COLO829 (cell line): ENCODE data around the gene SLC22A5.
A peak's percentile ranks its signal among the peaks of the same experiment; 100 is the strongest.
"Not testable (repeated sequence)": the region's sequence is repeated elsewhere in the genome, so short reads cannot be mapped to it uniquely, and the experiment has no call there.

ENCODE experiments used
- DNase-seq: peaks from one replicate; pipeline ENCODE4 v3.0.0; 2012; ENCODE audit warnings: low spot score

The SLC22A5 gene

DNA sequence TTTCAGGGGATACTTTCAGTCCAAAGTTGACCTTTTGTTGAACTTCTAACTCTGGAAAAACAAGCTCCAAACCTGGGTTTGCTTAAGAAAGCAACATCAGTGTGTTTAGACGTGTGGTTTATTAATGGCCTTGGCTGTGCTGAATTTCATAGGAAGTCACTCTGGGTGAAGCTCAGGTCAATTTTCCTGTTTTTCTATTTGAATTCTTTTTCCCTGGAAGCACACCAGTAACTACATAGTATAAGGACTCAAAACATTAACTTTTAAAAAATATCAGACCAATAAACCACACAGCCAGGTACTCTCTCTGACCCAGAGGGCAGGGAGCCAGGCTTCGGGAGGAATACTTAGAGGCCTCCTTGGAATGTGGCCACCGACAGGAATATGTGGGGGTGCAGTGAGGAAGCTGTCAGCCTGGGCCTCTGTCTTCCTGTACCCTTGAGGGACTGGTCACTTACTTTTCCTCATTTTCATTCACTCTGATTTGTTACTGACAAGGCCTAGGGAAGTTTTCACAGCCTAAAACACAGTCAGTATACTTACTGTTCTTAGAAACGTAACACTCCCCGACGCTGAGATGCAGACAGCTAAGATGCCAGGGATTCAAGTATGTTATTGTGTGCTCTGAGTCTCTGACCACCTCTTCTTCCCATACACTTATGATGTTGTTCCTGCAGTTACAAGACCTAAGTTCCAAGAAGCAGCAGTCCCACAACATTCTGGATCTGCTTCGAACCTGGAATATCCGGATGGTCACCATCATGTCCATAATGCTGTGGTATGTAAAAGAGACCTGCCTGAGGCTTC, 18.9 kb downstream of the SLC22A5 start:
- DNase-seq, result no peak

DNA sequence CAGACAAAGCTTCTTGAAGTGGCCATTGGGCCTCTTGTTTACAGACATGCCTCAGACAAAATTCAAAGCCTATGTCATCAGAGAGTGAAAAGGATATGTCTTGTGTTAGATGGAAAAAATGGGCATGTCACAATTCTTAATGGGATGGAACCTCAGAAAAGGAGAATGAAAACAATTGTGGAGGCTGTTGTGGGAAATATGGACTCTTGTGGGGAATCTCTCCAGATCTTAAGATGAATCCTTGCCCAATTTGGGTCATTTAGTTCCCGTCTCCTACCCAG, 19.5 kb downstream of the SLC22A5 start:
- no peak for DNase-seq

DNA sequence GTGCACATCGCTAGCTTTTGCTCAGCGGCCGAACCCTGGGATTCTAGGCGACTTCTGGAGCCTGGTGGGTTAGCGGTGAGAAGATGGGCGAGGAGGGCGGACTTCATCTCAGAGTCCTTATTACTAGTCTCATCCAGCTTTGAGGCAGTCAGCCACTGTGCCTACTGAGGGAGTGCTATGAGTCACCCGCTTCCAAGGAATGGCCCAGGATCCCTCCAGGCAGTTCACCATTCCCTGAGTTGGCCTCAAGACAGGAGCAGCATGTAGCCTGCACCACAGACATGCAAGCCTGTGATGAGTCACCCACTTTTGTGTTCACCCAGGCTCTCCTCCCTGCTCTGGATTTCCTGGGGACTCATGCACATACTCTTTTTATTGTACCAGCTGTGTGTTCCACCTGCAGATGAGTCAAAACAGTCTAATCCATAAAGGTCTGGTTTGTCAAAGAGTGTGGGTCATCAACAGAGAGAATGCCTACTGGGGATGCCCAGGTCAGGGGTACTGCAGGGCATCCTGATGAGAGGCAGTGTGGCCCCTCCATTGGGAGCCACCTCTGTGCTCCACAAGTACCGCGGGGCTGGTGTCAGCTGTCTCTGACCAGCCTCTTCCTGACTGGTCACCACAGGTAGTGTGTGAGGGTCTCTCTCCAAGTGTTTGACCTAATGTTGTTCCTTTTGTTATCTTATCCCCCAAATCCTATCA, 20.2 kb downstream of the SLC22A5 start:
- DNase-seq, result peak; percentile 93

DNA sequence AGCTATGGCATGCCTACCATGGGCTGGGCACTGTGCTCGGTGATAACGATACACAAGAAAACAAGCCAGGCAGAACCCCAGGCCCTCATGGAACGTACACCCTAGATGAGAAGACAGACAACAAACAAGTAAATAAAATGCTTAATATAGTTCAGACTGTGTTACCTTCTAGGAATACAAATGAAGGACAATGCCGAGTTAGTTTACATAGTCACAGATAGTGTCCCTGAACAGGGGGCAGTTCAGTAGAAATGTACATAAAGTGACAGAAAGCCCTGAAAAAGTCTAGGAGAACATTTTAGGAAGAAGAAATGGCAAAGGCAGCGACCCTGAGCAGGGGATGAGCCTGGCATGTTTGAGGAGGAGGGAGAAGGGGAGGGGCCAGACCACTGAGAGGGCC, 21.7 kb downstream of the SLC22A5 start:
- no peak for DNase-seq

DNA sequence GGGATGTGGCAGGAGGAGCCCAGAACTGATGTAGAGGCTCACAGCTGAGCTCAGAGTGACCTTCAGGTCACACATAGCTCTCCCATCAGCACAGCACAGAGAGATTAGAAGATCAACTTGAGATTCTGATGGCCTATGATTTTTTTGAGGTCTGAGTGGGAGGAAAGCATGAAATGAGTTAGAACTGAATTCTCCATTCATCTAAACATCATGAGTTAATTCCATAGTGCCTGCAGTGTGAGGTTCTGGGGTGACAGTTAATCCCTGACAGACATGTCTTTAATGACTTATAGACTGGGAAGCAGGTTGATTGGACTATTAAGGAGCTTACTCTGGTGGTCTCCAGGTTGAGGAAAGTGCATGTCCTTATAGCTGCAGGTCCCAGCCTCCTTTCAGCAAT, 22.4 kb downstream of the SLC22A5 start:
- no peak for DNase-seq

DNA sequence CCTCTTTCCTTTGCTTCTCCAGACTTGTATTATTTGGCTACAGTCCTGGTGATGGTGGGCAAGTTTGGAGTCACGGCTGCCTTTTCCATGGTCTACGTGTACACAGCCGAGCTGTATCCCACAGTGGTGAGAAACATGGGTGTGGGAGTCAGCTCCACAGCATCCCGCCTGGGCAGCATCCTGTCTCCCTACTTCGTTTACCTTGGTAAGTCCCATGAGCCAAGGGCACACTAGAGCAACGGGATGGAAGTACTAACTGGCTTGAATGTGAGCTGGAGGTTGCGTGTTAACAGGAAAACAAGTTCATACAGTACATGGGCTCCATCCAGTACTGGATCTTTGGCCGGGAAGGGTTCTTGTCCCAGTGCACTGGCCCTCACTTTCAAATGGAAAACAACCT, 22.9 kb downstream of the SLC22A5 start:
- DNase-seq, result no peak

DNA sequence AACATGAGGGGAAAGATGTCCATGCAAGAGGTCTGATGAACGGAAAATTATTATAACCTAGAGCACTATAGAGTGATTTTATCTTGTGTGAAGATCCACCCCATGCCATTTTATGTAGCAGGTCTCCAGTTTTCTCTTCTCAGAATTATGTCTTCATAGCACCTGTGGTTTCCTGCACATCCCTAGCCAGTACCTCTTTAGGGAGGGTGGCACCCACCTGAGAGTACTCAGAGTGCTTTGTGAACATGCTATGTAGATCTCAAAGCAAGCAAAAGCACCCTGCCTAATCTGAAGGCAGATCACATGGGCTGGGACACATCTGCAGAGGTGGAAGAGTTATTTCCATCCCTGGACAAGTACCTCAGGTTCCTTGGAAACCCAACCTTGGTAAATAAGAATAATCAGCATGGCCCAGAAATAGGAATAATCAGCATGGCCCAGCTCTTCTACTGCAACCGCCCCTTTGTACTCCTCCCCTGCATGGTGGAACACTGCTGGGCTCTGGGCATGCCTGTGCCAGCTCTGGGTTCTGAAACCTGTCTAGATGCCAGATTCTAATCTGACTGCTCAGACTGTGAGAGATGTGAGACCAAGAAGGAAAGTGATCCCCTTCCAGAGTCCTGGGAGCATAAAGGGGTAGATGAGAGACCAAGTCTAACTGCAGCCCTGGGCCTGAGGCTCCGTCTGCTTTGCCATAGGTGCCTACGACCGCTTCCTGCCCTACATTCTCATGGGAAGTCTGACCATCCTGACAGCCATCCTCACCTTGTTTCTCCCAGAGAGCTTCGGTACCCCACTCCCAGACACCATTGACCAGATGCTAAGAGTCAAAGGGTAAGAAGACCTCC, 23.7 kb downstream of the SLC22A5 start:
- no peak for DNase-seq

DNA sequence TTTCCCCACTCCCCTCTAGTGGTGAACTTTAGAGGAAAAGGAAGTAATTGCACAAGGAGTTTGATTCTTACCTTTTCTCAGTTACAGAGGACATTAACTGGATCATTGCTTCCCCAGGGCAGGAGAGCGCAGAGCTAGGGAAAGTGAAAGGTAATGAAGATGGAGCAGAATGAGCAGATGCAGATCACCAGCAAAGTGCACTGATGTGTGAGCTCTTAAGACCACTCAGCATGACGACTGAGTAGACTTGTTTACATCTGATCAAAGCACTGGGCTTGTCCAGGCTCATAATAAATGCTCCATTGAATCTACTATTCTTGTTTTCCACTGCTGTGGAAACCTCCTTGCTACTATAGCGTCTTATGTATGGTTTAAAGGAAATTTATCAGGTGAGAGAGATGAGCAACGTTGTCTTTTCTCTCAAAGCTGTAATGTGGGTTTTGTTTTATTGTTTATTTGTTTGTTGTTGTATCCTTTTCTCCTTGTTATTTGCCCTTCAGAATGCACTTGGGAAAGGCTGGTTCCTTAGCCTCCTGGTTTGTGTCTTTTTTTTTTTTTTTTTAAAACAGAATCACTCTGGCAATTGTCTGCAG, 25.3 kb downstream of the SLC22A5 start:
- DNase-seq, result no peak

DNA sequence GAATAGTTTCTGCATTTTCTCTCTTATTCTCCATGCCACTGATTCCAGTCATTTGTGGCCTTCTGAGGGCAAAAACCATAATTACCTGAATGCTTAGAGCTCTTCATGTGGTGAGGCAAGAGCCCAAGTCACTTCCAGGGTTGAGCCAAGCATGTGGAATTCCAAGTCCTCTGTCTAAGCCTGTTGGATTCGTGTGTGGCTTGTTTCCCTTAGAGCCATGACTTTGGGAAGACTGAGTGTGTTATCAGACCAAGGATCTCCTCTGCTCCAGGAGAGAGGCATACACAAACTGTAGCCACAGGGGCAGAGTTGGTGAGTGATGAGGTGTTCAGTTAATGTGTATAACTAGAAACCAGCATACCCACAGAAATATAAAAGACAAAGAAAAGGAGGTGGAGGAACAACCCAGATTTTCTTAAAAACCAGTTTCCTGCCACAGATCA, 27.1 kb downstream of the SLC22A5 start:
- DNase-seq, result no peak

DNA sequence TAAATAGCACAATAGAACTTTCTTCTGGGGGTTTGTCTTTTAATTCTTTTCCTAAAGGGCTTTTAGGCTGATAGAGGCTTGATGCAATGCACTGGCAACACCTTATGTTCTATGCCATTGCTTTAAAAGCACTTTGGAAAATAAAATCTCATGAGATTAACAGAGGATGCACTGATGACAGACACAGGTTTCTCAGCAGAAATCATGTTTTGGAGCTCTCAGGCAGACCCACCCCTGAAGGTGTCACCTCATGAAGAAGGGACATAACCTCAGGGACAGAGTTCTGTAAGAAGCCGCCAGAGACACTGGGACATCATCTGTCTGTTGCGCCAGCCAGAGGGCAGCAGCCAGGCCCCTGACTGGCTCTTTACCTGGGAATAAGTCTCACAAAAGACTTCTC, 27.7 kb downstream of the SLC22A5 start:
- DNase-seq, result no peak

DNA sequence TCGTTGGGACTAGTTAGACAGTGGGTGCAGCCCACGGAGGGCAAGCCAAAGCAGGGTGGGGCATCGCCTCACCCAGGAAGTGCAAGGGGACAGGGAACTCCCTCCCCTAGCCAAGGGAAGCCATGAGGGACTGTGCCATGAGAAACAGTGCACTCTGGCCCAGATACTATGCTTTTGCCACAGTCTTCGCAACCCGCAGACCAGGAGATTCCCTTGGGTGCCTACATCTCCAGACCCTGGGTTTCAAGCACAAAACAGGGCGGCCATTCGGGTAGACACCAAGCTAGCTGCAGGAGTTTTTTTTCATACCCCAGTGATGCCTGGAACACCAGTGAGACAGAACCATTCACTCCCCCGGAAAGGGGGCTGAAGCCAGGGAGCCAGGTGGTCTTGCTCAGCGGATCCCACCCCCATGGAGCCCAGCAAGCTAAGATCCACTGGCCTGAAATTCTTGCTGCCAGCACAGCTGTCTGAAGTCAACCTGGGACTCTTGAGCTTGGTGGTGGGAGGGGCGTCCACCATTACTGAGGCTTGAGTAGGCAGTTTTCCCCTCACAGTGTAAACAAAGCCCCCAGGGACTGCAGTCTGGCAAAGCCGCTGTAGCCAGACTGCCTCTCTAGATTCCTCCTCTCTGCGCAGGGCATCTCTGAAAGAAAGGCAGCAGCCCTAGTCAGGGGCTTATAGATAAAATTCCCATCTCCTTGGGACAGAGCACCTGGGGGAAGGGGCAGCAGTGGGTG, 28.6 kb downstream of the SLC22A5 start:
- not testable (repeated sequence) for DNase-seq

DNA sequence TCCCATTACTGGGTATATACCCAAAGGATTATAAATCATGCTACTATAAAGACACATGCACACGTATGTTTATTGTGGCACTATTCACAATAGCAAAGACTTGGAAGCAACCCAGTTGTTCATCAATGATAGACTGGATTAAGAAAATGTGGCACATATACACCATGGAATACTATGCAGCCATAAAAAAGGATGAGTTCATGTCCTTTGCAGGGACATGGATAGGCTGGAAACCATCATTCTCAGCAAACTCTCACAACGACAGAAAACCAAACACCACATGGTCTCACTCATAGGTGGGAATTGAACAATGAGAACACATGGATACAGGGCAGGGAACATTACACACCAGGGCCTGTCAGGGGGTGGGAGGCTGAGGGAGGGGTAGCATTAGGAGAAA, 34.5 kb downstream of the SLC22A5 start:
- not testable (repeated sequence) for DNase-seq

DNA sequence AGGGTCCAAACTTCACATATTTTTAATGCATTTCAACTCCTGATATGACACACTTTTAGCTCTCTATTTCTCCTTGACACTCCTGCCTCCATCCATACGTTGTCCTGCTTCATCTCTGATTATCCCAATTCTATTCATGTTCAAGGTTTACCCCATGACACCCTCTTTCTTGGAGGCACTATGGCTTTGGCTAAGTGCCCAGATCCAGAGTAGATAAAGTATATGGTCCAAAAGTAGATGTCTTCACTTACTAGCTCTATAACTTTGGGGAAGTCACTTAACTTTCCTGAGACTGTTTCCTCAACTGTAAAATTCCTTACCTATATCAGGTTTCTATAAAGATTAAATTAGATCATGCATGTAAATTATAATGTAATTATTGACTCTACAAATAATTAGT, 36.1 kb downstream of the SLC22A5 start:
- no peak for DNase-seq

DNA sequence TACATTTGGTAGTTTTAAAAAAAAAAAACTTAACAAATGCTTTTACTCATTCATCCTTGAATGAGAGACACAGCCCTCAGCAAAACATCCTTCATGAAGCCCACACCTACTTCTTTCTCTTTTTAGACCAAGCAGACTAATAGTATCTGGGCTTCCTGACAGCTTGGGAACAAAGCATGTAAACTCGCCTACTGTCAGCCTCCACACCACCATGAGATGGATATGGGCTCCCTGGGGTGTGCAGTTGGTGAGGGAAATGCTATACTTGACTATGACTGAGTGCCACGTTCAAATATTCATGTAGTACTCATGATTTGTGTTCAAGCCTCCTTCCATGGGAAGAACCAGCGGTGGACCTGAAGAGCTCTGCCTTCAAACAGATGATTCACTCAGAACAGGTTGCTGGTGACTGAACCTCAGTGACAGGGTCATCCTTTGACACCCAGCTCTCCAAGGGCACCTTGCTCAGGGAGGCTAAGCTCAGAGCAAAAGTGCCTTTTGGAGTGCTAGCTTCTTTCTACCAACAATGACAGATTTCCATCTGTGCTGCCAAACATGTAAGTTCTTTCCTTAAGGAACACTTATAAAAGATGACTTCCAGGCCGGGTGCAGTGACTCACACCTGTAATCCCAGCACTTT, 36.8 kb downstream of the SLC22A5 start:
- no peak for DNase-seq

DNA sequence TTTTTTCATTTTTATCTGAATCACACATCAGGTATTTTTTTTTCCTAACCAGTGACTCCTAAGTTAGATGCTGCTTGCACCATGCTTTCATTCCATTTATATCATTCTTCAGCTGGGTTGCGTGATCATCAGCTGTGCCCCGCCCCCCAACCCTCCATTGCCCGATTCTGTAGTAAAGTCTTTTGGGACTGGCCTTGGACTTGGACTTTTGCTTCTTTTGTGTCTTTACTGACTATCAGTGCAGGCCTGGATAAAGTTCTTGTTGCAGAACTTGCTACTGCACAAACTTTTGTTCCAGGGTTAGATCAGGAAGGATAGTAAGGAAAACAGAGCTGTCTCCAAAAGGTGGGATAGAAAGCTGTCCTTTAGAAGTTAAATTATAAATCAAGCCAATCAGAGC, 38.5 kb downstream of the SLC22A5 start:
- DNase-seq, result no peak

DNA sequence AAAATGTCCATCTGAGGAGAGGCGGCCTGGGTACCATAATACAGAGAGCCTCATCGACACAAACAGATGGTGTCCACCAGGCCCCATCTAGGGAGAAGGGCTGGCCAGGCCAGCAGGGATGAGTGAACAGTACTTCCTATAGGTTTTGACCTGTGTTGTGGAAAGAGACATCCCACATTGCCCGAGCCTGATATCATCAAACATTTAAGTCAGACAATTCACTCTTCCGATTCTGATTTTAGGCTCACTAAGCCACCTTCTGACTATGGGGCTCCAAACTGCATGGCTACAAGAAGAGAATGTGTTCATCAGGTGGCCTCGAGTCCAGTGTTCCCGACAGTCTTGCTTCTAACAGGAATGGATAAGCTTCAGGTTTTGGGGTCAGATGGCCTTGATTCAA, 38.9 kb downstream of the SLC22A5 start:
- DNase-seq, result no peak

DNA sequence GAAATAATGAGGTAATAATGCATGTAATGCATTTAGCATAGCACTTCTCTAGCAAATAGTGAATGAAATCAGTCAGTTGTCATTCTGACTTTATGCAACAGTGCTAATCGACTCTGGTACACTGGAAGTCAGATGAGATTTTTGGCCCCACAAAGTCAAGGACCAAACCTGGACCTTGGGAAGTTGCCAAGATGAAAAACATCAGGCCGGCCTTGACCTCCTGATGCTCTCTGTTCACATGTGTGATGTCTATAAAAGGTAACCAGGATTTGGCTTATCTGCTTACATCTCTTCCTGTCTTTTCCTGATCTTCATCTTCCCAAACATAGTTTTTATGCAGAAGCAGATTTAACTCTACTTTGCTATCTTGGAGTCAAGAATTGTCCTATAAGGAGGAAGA, 39.5 kb downstream of the SLC22A5 start:
- no peak for DNase-seq

DNA sequence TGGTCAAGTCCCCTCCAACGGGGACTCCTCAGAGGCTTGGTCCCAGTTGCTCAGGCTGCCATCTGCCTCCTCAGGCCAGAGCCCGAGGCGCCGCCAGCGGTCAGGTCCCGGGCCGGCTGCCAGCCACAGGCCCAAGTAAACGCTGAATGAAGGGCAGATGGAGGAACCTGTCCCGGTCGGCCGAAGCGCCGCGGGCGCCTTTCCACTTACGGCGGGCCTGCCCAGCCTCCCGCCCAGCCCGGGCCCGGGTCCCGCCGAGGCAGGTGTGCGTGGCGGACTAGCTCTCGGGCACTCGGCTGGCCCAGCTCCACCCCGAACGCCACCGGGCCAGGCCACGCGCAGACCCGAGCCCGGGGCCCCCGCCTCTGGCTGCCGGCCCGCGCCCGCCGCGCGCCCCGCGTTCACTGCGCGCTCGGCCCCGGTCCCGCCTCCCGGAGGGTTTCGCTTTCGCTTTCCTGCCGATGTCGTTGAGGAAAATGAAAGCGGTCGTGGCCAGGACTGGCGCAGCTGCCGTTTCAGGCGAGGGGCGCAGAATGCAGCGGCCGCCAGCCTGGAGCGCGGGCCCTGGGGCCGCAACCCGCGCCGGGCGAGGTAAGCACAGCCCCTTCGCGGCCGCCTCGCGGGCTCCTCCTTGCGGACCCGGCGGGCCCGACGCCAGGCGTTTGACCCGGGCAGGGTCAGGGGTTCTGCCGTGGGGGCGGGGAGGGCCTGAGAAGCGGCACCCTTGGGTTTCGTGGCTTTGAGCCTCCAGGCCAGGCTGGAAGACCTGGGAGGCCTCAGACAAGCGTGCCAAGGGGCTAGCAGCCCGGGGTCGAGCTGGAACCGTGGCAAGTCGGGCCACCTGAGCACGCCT, 41.2 kb downstream of the SLC22A5 start:
- peak; percentile 37 for DNase-seq

DNA sequence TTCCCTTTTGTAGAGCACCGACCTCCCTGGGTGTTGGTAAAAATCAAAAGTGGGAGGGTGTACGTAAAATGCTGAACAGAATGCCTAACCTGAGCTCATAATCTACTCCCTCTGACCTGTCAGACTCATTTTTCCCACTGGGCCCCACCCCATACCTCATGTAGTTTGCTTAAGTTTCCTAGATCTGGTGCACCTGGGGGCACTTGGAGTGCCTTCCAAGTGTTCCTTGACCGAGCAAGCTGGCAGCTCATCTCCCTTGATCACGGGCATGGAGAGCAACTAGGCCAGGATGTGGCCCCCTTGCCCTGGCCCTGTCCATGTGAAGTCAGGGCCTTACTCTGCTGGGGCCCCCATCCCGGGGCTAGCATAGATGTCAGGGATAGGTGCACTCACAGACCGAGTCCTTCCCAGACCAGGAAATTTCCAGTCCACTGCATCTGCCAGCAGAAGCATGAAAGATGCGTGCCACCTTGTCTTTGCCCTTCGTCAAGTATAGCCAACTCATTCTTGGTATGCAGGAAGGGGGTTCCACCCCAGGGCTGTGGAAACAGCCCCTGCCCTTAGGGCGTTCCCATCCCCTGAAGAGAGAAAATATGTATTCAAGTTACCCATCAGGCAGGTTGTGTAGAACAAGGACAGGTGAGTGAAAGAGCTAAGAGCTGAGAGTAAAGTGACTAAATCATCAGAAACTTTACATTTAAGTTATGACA, 41.9 kb downstream of the SLC22A5 start:
- no peak for DNase-seq

DNA sequence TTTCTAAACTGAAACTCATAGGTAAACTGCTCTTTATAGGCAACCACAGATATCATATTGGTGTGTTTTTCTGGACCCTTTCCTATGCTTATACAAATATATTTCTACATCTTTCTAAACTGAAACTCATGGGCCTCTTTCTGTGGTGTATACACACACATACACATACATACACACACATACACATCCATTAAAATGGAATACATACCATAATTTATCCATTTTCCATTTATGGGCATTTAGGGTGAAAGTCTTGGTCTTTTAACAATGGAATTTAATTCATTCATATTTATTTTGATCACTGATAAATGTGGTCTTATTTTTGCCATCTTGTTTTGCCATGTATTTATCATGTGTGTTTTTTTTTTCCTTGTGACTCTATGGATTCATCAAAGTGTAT, 44.1 kb downstream of the SLC22A5 start:
- DNase-seq, result no peak
